ENCODE data around the gene SYNPR. TPM values are rescaled to one million over a fixed set of nuclear protein-coding genes. Genes with fewer than 3 reads are reported as not detected.
A peak's percentile ranks its signal among the peaks of the same experiment; 100 is the strongest.

SYNPR gene
- total RNA-seq, 1 donor from 2014 or later = 3.7 TPM

- Mint-ChIP-seq H3K4me3 (no peak overlapping the region), H3K4me1 (peaks cover 11% of the 10 kb centered on the region), H3K36me3 (peaks cover 3% of the 10 kb centered on the region), H3K27me3 (ENCODE audit: low read depth) (no peaks in the 10 kb centered on the region), H3K27ac (no peak overlapping the region), H3K9me3 (peaks cover 5% of the 10 kb centered on the region)
- TF ChIP-seq CTCF (IDR thresholded peaks at IDR 0.05; ENCODE audit: unreplicated experiment) = no peak
- no peak for DNase-seq (ENCODE audit: low spot score in 2 of 2, unreplicated experiment in 2 of 2)
Observed at GRCh38 chr3:63294332-63294731, 16.2 kb downstream of the SYNPR start.

- no peak for DNase-seq (ENCODE audit: low spot score in 2 of 2, unreplicated experiment in 2 of 2)
- peak overlapping the region; percentile 81 for H3K27ac Mint-ChIP-seq
- TF ChIP-seq CTCF (IDR thresholded peaks at IDR 0.05; ENCODE audit: unreplicated experiment) = no peak
- H3K36me3 Mint-ChIP-seq = peaks cover 3% of the 10 kb centered on the region
- H3K9me3 Mint-ChIP-seq = peaks cover 5% of the 10 kb centered on the region
- no peak overlapping the region for H3K4me3 Mint-ChIP-seq
- H3K27me3 Mint-ChIP-seq (ENCODE audit: low read depth) = no peaks in the 10 kb centered on the region
- peaks cover 11% of the 10 kb centered on the region for H3K4me1 Mint-ChIP-seq
Observed at GRCh38 chr3:63295356-63295755, 17.2 kb downstream of the SYNPR start.

- H3K4me1 Mint-ChIP-seq = peaks cover 11% of the 10 kb centered on the region
- H3K4me3 Mint-ChIP-seq = no peak overlapping the region
- no peak for TF ChIP-seq CTCF (IDR thresholded peaks at IDR 0.05; ENCODE audit: unreplicated experiment)
- peaks cover 5% of the 10 kb centered on the region for H3K9me3 Mint-ChIP-seq
- no peak for DNase-seq (ENCODE audit: low spot score in 2 of 2, unreplicated experiment in 2 of 2)
- no peaks in the 10 kb centered on the region for H3K27me3 Mint-ChIP-seq (ENCODE audit: low read depth)
- peak overlapping the region; percentile 81 for H3K27ac Mint-ChIP-seq
- peaks cover 3% of the 10 kb centered on the region for H3K36me3 Mint-ChIP-seq
Observed at GRCh38 chr3:63295806-63296205, 17.7 kb downstream of the SYNPR start.

- Mint-ChIP-seq H3K4me1 (peaks cover 11% of the 10 kb centered on the region), H3K27me3 (ENCODE audit: low read depth) (no peaks in the 10 kb centered on the region), H3K27ac (no peak overlapping the region), H3K36me3 (peaks cover 3% of the 10 kb centered on the region), H3K4me3 (no peak overlapping the region), H3K9me3 (peaks cover 5% of the 10 kb centered on the region)
- no peak for DNase-seq (ENCODE audit: low spot score in 2 of 2, unreplicated experiment in 2 of 2)
- TF ChIP-seq CTCF (IDR thresholded peaks at IDR 0.05; ENCODE audit: unreplicated experiment) = no peak
Observed at GRCh38 chr3:63296249-63296648, 18.1 kb downstream of the SYNPR start.

- no peak for DNase-seq (ENCODE audit: low spot score in 2 of 2, unreplicated experiment in 2 of 2)
- peaks cover 9% of the 10 kb centered on the region for H3K4me1 Mint-ChIP-seq
- peaks cover 6% of the 10 kb centered on the region for H3K9me3 Mint-ChIP-seq
- H3K36me3 Mint-ChIP-seq = no peaks in the 10 kb centered on the region
- no peak overlapping the region for H3K4me3 Mint-ChIP-seq
- peaks cover 3% of the 10 kb centered on the region for H3K27me3 Mint-ChIP-seq (ENCODE audit: low read depth)
- TF ChIP-seq CTCF (IDR thresholded peaks at IDR 0.05; ENCODE audit: unreplicated experiment) = no peak
- peak overlapping the region; percentile 92 for H3K27ac Mint-ChIP-seq
Observed at GRCh38 chr3:63303238-63303637, 25.1 kb downstream of the SYNPR start.

- no peak for TF ChIP-seq CTCF (IDR thresholded peaks at IDR 0.05; ENCODE audit: unreplicated experiment)
- Mint-ChIP-seq H3K27me3 (ENCODE audit: low read depth) (peaks cover 9% of the 10 kb centered on the region), H3K9me3 (peaks cover 17% of the 10 kb centered on the region), H3K4me3 (no peak overlapping the region), H3K27ac (no peak overlapping the region), H3K36me3 (no peaks in the 10 kb centered on the region), H3K4me1 (peaks cover 9% of the 10 kb centered on the region)
- no peak for DNase-seq (ENCODE audit: low spot score in 2 of 2, unreplicated experiment in 2 of 2)
Observed at GRCh38 chr3:63304421-63304820, 26.3 kb downstream of the SYNPR start.
